Heart left ventricle (tissue), 16 donors: ENCODE results near the gene IL1RAPL1. TPM values are rescaled to one million over a fixed set of nuclear protein-coding genes. Genes with fewer than 3 reads are reported as not detected.

ENCODE experiments used
- ATAC-seq, 4 donors: fragments of 200-7000 bp; cut with Tn5 transposase; one replicate each; pipeline ENCODE4 v1.9.1; 2020 to 2022; ENCODE audit warnings: moderate library complexity in 4 of 4, mild to moderate bottlenecking in 3 of 4, moderate number of reproducible peaks in 1 of 4
- DNase-seq, 5 donors: peaks; one replicate each; pipeline ENCODE4 v3.0.0-alpha.2; 2020
- H3K27ac ChIP-seq, 12 donors: fragments of 200-600 bp; sonication (generic) in 4 of 12; one replicate each; pipeline versions ENCODE4 v1.5.0 to v1.8.0; 2016 to 2022; ENCODE audit warnings: mild to moderate bottlenecking in 2 of 12
- H3K27me3 ChIP-seq, 9 donors: fragments of 200-600 bp; sonication (generic) in 2 of 9; one replicate each; pipeline versions ENCODE4 v1.5.1 to v1.8.0; 2016 to 2022; ENCODE audit warnings: mild to moderate bottlenecking in 3 of 9
- H3K36me3 ChIP-seq, 9 donors: fragments of 200-600 bp; sonication (generic) in 2 of 9; one replicate each; pipeline versions ENCODE4 v1.5.0 to v1.8.0; 2018 to 2022; ENCODE audit warnings: mild to moderate bottlenecking in 2 of 9
- H3K4me1 ChIP-seq, 12 donors: fragments of 200-600 bp; sonication (generic) in 4 of 12; one replicate each; pipeline versions ENCODE4 v1.5.0 to v1.8.0; 2016 to 2022; ENCODE audit warnings: mild to moderate bottlenecking in 3 of 12
- H3K4me3 ChIP-seq, 12 donors: fragments of 200-600 bp; sonication (generic) in 4 of 12; one replicate each; pipeline versions ENCODE4 v1.5.0 to v1.8.0; 2017 to 2022; ENCODE audit warnings: mild to moderate bottlenecking in 9 of 12, moderate library complexity in 4 of 12
- H3K9me3 ChIP-seq, 12 donors: fragments of 200-600 bp; sonication (generic) in 4 of 12; one replicate each; pipeline versions ENCODE4 v1.5.0 to v1.8.0; 2016 to 2022; ENCODE audit warnings: mild to moderate bottlenecking in 1 of 12
- POLR2A ChIP-seq, 2 donors: fragments of 450-650 bp; IDR thresholded peaks; one replicate each; pipeline ENCODE4 v1.6.1; 2017; ENCODE audit warnings: antibody characterized with exemption in 2 of 2, mild to moderate bottlenecking in 2 of 2, moderate library complexity in 2 of 2
- WGBS, 4 donors: extraction: QIAGEN DNeasy Blood & Tissue Kit in 2 of 4; methylation state at CpG; one replicate each; pipeline versions ENCODE4 v1.1.5 to v1.1.7; 2013 to 2018; 5-methylcytosine and 5-hydroxymethylcytosine counted together
- intact Hi-C, 10 donors: fragments of 100-400 bp; cut with DNase I; formaldehyde crosslinking; loops; one replicate each; pipeline versions ENCODE4 v1.11.1 to v1.14.2; 2022
- polyA plus RNA-seq, 2 donors: library from polyadenylated mRNA; stranded (reverse); fragments of 200-250 nt; gene quantifications; one replicate each; pipeline ENCODE4 v1.2.3, GENCODE V29; 2013
- total RNA-seq, 9 donors: library from RNA; depleted of rRNA in 2 of 9; stranded (reverse); fragments of >200 nt in 2 of 9; fragmentation: NEBNext Ultra II Directional in 3 of 9; extraction: Animal tissue kit (Norgen Biotek cat#: 25700) in 3 of 9; gene quantifications; one replicate each; pipeline versions ENCODE4 v1.1.0 to v1.2.4, GENCODE V29; 2016 to 2023
- TF ChIP-seq, protein P1 (sequence below), 12 donors: fragments of 200-600 bp; sonication (generic) in 4 of 12; IDR thresholded peaks; one replicate each; pipeline versions ENCODE4 v1.5.0 to v1.8.0; 2018 to 2022; ENCODE audit warnings: antibody characterized with exemption in 12 of 12, mild to moderate bottlenecking in 5 of 12
- donor health status: ischemic (EF 13 %, LVEDD 7.1; RV severe dilation, severe dysfunction).
- donor health status: healthy with polysubstance abuse.
- donor health status: DM: no; HTN: yes; CAD: no.
- donor health status: DM: no; HTN: no; CAD: no.
- donor health status: ischemic (EF 25% LVEDD 6.9; RV normal size, moderate dysfunction).
- donor health status: ischemic (EF 25% LVEDD 5.7; RV mildly dilated, moderate dysfunction).
- donor health status: healthy.
- donor health status: DM: yes; HTN: yes; CAD: no.
- donor health status: ischemic (EF 35%, LVEDD 5.7; RV mildly dilated, moderate dysfunction).
- donor health status: nonischemic (EF 11% LVEDD 7.7; RV severe dilation, severe dysfunction).
- donor health status: DM: yes; HTN: yes; CAD: no.
- donor health status: PGD.
- donor health status: ischemic (EF 29% LVEDD 5.4; RV normal size, mild dysfunction).
- donor health status: nonischemic (EF 23%, LVEDD 6.1; RV moderate dilation, normal function).

IL1RAPL1 gene
- total and polyA plus RNA-seq, 11 donors = 0.42 to 4.7 (median 2.3) TPM

DNA sequence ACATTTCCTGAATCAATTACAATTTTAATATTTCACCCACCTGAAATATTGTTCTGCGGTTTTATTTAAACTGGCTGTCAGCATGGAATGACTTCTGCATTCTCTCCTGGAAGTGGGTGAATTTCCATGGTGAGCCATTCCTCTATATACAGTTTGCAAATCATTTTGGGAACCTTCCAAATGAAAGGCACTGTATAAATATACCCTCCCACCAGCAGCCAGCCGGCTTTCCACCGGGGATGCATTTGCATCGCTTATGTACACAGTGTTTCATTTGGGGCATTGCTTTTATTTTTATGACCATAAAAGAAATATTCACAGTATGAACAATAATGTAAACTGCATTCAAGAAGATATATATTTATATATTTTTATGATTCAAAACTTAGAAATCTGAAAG lies 4.7 kb upstream of the IL1RAPL1 start:
- Histone ChIP-seq H3K4me3 (no peak overlapping the region), H3K36me3 (no peaks in the 10 kb centered on the region), H3K4me1 (no peaks in the 10 kb centered on the region), H3K9me3 (no peaks in the 10 kb centered on the region), H3K27me3 (peaks cover 0 to 24% (median 0%) of the 10 kb centered on the region in 9 donors), H3K27ac (no peak overlapping the region)
- DNase-seq = no peak
- intact Hi-C loops = loop anchor here in 3 of 10 donors (10.0 kb wide), 3 partner anchors 462 to 652 kb away; no protein-coding TSS in a partner anchor
- TF ChIP-seq POLR2A (IDR thresholded peaks at IDR 0.05) = no peak
- TF ChIP-seq, protein P1, sequence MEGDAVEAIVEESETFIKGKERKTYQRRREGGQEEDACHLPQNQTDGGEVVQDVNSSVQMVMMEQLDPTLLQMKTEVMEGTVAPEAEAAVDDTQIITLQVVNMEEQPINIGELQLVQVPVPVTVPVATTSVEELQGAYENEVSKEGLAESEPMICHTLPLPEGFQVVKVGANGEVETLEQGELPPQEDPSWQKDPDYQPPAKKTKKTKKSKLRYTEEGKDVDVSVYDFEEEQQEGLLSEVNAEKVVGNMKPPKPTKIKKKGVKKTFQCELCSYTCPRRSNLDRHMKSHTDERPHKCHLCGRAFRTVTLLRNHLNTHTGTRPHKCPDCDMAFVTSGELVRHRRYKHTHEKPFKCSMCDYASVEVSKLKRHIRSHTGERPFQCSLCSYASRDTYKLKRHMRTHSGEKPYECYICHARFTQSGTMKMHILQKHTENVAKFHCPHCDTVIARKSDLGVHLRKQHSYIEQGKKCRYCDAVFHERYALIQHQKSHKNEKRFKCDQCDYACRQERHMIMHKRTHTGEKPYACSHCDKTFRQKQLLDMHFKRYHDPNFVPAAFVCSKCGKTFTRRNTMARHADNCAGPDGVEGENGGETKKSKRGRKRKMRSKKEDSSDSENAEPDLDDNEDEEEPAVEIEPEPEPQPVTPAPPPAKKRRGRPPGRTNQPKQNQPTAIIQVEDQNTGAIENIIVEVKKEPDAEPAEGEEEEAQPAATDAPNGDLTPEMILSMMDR (IDR thresholded peaks at IDR 0.05) = no peak
- ATAC-seq = no peak
- WGBS, 4 donors = 52 to 73% (median 65%) methylated on average over 4 of the region's 4 CpGs

DNA sequence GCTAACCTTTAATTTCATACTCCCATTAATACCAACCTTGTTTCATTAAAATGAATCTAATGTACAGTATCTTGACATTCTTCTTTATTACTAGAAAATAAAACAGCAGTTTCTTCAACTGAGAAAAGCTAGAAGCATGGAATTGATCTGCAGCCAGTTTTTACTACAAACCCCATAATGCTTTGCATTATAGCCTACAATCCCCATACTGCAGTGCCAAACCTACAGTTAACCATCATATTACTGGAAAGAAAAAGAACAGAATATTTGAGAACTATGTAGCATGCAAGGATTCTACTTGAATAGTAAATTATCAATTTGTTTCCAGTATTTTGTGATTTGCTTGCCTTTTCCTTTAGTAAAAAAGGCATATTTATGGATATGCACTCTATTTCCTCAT lies 3.2 kb upstream of the IL1RAPL1 start:
- intact Hi-C loops = loop anchor here in 3 of 10 donors (10.0 kb wide), 3 partner anchors 461 to 651 kb away; no protein-coding TSS in a partner anchor
- H3K27ac ChIP-seq = no peak overlapping the region

DNA sequence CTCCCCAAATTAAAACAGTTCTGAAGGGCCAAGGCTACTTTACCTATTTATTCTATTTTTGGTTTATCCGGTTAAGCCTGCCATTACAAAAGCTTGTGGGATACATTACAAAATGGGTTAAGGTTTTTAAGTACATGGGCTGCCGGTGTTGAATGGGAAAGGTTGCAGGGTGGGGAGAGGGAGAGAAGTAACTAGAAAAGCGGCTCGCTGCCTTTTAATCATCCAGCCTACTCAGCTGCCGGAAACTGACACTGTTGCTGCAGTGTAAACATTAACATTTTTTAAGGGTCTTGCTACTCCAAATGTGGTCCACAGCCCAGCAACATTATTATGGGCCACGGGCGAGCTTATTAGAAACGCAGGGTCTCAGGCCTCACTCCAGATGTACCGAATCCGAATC lies 1.5 kb upstream of the IL1RAPL1 start:
- Histone ChIP-seq H3K9me3 (no peaks in the 10 kb centered on the region), H3K4me1 (no peaks in the 10 kb centered on the region), H3K36me3 (no peaks in the 10 kb centered on the region), H3K27ac (peak overlapping the region in 2 of 12 donors; percentile 5 to 43), H3K27me3 (peaks cover 0 to 39% (median 0%) of the 10 kb centered on the region in 9 donors), H3K4me3 (peak overlapping the region in 10 of 12 donors; percentile 23 to 65 (median 52))
- TF ChIP-seq, protein P1 (IDR thresholded peaks at IDR 0.05) = no peak
- TF ChIP-seq POLR2A (IDR thresholded peaks at IDR 0.05) = no peak
- ATAC-seq (no peak), DNase-seq (no peak)
- 12 to 39% (median 25%) methylated on average over 10 of the region's 10 CpGs for WGBS, 4 donors
- intact Hi-C loops = loop anchor here in 7 of 10 donors (2.0 to 10.0 kb wide), 8 partner anchors 457 to 649 kb away; no protein-coding TSS in a partner anchor

More for the DNA sequence above, 3.2 kb upstream of the IL1RAPL1 start:
- no peak for ATAC-seq
- Histone ChIP-seq H3K9me3 (no peaks in the 10 kb centered on the region), H3K36me3 (no peaks in the 10 kb centered on the region), H3K4me3 (no peak overlapping the region), H3K4me1 (no peaks in the 10 kb centered on the region), H3K27me3 (peaks cover 0 to 34% (median 0%) of the 10 kb centered on the region in 9 donors)
- TF ChIP-seq, protein P1 (IDR thresholded peaks at IDR 0.05) = no peak
- TF ChIP-seq POLR2A (IDR thresholded peaks at IDR 0.05) = no peak
- no peak for DNase-seq

DNA sequence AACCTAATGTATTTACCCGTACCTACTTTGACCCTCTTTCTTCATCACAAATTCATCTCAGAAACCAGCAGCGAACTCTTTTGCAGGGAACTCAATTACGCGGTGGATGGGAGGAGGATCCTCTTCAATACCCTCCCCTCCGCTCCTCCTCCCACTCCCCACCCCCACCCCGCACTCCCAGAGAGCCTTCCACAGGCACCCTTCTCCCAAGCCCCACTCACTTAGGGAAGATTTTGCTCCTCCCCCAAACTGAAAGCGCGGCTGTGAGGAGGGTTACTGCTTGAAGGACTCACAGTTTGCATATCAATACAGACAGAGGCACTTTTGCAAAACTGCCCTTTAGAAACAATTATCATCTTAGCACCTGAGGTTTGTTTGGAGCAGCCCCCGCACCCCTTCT lies 960 bp upstream of the IL1RAPL1 start:
- H3K9me3 ChIP-seq = no peaks in the 10 kb centered on the region
- H3K4me1 ChIP-seq = no peaks in the 10 kb centered on the region
- DNase-seq = peak in 4 of 5 donors; percentile 19 to 47 (median 25)
- peak; percentile 61 to 72 (median 66) for ATAC-seq
- H3K27ac ChIP-seq = peak overlapping the region in 5 of 12 donors; percentile 30 to 59 (median 42)
- H3K27me3 ChIP-seq = peaks cover 0 to 39% (median 0%) of the 10 kb centered on the region in 9 donors
- H3K4me3 ChIP-seq = peak overlapping the region in 11 of 12 donors; percentile 23 to 65 (median 49)
- TF ChIP-seq, protein P1 (IDR thresholded peaks at IDR 0.05) = no peak
- no peak for TF ChIP-seq POLR2A (IDR thresholded peaks at IDR 0.05)
- WGBS, 4 donors = 1 to 29% (median 9%) methylated on average over 9 of the region's 9 CpGs
- H3K36me3 ChIP-seq = no peaks in the 10 kb centered on the region
- intact Hi-C loops = loop anchor here in 7 of 10 donors (2.0 to 10.0 kb wide), 8 partner anchors 456 to 649 kb away; no protein-coding TSS in a partner anchor
